Upper lobe of left lung (tissue), 6 donors: ENCODE measurements around the gene SPTBN1. TPM values are rescaled to one million over a fixed set of nuclear protein-coding genes. Genes with fewer than 3 reads are reported as not detected.

Experiments used
- ATAC-seq, 2 donors: fragments of 200-7000 bp; cut with Tn5 transposase; one replicate each; pipeline ENCODE4 v1.9.1; 2022; ENCODE audit warnings: mild to moderate bottlenecking in 2 of 2, moderate library complexity in 2 of 2; ENCODE audit not compliant: low FRiP score in 2 of 2
- DNase-seq, 2 donors: peaks; one replicate each; pipeline ENCODE4 v3.0.0-alpha.2; 2019 to 2020
- H3K27ac ChIP-seq, 4 donors: fragments of 200-600 bp; sonication (generic); one replicate each; pipeline ENCODE4 v1.5.1; 2016 to 2019
- H3K27me3 ChIP-seq, 4 donors: fragments of 200-600 bp; sonication (generic); one replicate each; pipeline ENCODE4 v1.5.1; 2017 to 2019
- H3K36me3 ChIP-seq, 4 donors: fragments of 200-600 bp; sonication (generic); one replicate each; pipeline ENCODE4 v1.5.1; 2016 to 2019
- H3K4me1 ChIP-seq, 4 donors: fragments of 200-600 bp; sonication (generic); one replicate each; pipeline ENCODE4 v1.5.1; 2018 to 2019
- H3K4me3 ChIP-seq, 4 donors: fragments of 200-600 bp; sonication (generic); one replicate each; pipeline ENCODE4 v1.5.1; 2017 to 2019; ENCODE audit warnings: mild to moderate bottlenecking in 2 of 4, moderate library complexity in 1 of 4
- H3K9me3 ChIP-seq, 4 donors: fragments of 200-600 bp; sonication (generic); one replicate each; pipeline ENCODE4 v1.5.1; 2018 to 2019
- EP300 ChIP-seq, 4 donors: sonication (generic); formaldehyde crosslinking; IDR thresholded peaks; one replicate each; pipeline ENCODE4 v1.5.1; 2017; ENCODE audit warnings: antibody characterized with exemption in 4 of 4, control low read depth in 2 of 4
- POLR2A ChIP-seq, 4 donors: fragments of 450-650 bp; IDR thresholded peaks; one replicate each; pipeline ENCODE4 v1.5.1; 2016 to 2017; ENCODE audit warnings: antibody characterized with exemption in 4 of 4, mild to moderate bottlenecking in 2 of 4
- POLR2AphosphoS5 ChIP-seq, 2 donors: sonication (generic); formaldehyde crosslinking; IDR thresholded peaks; one replicate each; pipeline ENCODE4 v1.5.1; 2017; ENCODE audit warnings: antibody characterized with exemption in 2 of 2
- WGBS, 2 donors: methylation state at CpG; one replicate each; pipeline ENCODE4 v1.1.5; 2017 to 2018; 5-methylcytosine and 5-hydroxymethylcytosine counted together
- total RNA-seq, 6 donors: library from RNA; depleted of rRNA in 4 of 6; stranded (reverse); fragments of >200 nt in 4 of 6; gene quantifications; one replicate each; pipeline versions ENCODE4 v1.1.0 to v1.2.1, GENCODE V29; 2016 to 2021
- TF ChIP-seq, protein P1 (sequence below), 6 experiments: fragments of 450-650 bp in 4 of 6; fragments of 200-600 bp in 2 of 6; sonication (generic) in 2 of 6; IDR thresholded peaks; one replicate each; pipeline ENCODE4 v1.5.1; 2016 to 2019; ENCODE audit warnings: antibody characterized with exemption in 6 of 6
- donor health status: DM: no; HTN: no; CAD: no; lungs with moderate emphysema.
- donor health status: DM: no; HTN: yes; CAD: no; lungs with severe emphysema.

SPTBN1 gene
- total RNA-seq, 6 donors from 2014 or later: 449 to 911 (median 654) TPM

DNA sequence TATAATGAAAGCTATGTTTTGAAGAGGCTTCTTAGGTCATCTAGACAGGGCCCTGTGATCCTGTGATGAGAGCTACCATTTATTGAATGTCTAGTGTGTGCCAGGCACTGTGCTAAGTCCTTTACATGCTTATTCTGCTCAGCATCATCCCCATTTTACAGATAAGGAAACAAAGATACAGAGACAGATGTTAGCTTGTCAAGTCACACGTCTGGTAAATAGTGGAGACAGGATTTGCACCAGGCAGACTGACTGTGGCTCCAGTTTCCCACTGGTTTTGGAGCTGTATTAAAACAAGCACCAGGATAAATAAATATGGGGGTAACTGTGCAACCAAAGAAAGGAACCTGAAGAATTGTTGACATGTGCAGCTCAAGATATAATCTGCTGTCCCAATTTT lies 248.1 kb downstream of the SPTBN1 start:
- Histone ChIP-seq H3K4me3 (no peak overlapping the region), H3K9me3 (no peaks in the 10 kb centered on the region), H3K27me3 (peaks cover 0 to 4% (median 0%) of the 10 kb centered on the region in 4 donors), H3K4me1 (peaks cover 0 to 16% (median 3%) of the 10 kb centered on the region in 4 donors), H3K27ac (peak overlapping the region in 1 of 4 donors; percentile 20), H3K36me3 (no peaks in the 10 kb centered on the region)
- DNase-seq (no peak), ATAC-seq (no peak)
- WGBS, 2 donors: 62 to 67% methylated on average over 1 of the region's 1 CpG
- TF ChIP-seq EP300 (IDR thresholded peaks at IDR 0.05) (no peak), POLR2A (IDR thresholded peaks at IDR 0.05) (no peak), POLR2AphosphoS5 (IDR thresholded peaks at IDR 0.05) (no peak)
- TF ChIP-seq, protein P1, sequence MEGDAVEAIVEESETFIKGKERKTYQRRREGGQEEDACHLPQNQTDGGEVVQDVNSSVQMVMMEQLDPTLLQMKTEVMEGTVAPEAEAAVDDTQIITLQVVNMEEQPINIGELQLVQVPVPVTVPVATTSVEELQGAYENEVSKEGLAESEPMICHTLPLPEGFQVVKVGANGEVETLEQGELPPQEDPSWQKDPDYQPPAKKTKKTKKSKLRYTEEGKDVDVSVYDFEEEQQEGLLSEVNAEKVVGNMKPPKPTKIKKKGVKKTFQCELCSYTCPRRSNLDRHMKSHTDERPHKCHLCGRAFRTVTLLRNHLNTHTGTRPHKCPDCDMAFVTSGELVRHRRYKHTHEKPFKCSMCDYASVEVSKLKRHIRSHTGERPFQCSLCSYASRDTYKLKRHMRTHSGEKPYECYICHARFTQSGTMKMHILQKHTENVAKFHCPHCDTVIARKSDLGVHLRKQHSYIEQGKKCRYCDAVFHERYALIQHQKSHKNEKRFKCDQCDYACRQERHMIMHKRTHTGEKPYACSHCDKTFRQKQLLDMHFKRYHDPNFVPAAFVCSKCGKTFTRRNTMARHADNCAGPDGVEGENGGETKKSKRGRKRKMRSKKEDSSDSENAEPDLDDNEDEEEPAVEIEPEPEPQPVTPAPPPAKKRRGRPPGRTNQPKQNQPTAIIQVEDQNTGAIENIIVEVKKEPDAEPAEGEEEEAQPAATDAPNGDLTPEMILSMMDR (IDR thresholded peaks at IDR 0.05): no peak

DNA sequence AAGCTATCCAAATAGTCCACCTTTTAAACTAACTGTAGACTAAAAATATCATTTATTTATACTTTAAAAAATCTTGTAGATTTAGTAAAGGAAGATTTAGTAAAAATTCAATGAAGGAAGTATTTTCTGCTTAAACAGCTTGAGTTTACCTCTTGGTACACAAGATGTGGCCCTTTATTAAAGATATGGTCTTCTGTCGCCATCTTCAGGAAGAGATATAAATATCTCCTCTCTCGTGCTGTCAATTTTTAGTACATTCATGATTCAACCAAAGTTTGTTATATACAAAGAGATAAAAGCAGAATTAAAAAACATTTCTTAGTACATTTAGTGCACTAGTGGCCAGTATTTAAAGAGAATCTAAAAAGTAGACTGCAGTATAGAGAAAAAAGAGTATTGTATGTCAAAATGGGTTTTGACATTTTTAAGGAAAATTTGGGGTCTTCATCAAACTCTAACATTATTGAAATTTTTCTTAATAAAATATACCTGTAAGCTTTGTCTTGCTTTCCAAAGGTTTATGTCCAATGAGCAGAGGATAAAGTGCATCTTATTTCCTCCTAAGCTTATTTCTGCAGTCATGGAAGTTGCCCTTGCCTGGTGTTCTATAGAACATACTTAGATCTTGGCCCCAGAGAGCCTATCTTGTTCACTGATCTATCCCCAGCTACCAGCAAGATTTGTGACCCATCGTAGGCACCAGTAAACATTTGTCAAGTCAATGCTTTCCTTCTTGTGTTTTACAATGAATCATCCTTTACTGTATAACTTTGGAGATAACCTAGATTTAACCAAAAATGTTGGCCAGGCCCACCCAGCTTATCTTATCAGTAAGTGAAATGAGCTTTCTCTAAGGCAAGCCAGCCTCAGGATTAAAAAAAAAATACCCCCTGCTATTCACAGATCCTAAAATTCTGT lies 248.8 kb downstream of the SPTBN1 start:
- ATAC-seq: peak in 1 of 2 donors; percentile 78

DNA sequence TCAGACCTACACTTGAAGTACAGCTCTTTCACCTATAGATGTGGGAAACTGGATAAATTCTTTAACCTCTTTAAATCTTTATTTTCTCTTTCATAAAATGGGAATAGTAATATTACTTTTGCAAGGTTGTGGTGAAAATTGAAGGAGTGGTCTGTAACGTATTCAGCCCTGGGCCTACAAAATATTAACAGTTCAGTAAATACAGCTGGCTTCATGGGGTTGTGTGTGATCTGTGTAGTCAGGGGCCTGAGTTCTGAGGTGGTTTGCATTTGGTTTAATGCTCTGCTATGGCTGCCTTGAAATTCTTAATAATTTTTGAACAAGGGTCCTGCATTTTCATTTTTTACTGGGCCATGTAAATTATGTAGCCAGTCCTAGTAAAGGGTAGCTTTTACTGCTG lies 250.5 kb downstream of the SPTBN1 start:
- WGBS, 2 donors: 84 to 96% methylated on average over 1 of the region's 1 CpG
- TF ChIP-seq EP300 (IDR thresholded peaks at IDR 0.05) (no peak), POLR2AphosphoS5 (IDR thresholded peaks at IDR 0.05) (no peak), POLR2A (IDR thresholded peaks at IDR 0.05) (no peak)
- TF ChIP-seq, protein P1 (IDR thresholded peaks at IDR 0.05): no peak
- no peak for DNase-seq

More for the DNA sequence above, 248.8 kb downstream of the SPTBN1 start:
- TF ChIP-seq, protein P1 (IDR thresholded peaks at IDR 0.05): peak; percentile 41 to 78 (median 48)
- no peak for TF ChIP-seq POLR2A (IDR thresholded peaks at IDR 0.05)
- Histone ChIP-seq H3K27me3 (peaks cover 0 to 4% (median 0%) of the 10 kb centered on the region in 4 donors), H3K4me1 (peaks cover 0 to 21% (median 3%) of the 10 kb centered on the region in 4 donors), H3K9me3 (no peaks in the 10 kb centered on the region), H3K27ac (peak overlapping the region in 1 of 4 donors; percentile 20), H3K4me3 (no peak overlapping the region), H3K36me3 (no peaks in the 10 kb centered on the region)
- 4% methylated on average over 3 of the region's 3 CpGs for WGBS, 2 donors
- no peak for DNase-seq

DNA sequence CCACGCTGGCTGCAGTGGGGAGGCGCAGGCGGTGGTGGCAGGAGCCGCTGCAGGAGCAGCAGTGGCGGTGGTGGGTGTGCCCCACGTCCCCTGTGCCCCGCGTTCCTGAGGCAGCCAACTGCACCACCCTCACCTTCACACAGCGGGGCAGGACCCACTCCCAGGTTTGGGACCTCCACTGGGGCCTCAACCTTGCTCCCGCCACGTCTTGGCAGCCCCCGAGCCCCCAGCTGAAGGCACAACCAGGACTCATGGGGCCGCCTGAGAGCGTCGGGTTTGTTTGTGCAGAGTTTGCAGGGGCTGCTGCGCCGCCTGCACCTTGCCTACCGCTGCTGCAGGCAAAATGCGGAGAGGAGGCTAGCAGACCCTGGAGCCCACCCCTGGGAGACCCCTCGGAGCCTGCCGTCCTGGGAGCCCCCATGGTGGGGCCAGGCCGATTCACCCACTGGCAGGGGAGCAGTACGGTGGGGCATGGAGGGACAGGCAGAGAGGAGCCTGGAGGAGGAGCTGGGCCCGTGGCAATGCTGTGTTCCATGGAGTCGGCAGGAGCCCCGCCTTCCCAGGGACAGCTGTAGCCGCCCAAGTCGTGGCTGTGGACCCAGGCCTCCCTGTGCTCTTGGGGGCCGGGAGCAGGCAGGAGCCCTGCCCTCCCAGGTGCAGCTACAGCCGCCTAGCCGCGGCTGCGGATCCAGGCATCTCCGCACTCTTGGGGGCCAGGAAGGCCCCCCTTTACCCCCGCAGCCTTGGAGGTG lies 252.6 kb downstream of the SPTBN1 start:
- WGBS, 2 donors: 26 to 28% methylated on average over 8 to 31 of the region's 35 CpGs
- Histone ChIP-seq H3K36me3 (no peaks in the 10 kb centered on the region), H3K9me3 (no peaks in the 10 kb centered on the region), H3K27me3 (peaks cover 0 to 4% (median 0%) of the 10 kb centered on the region in 4 donors), H3K27ac (peak overlapping the region in 1 of 4 donors; percentile 55), H3K4me1 (peaks cover 0 to 21% (median 3%) of the 10 kb centered on the region in 4 donors), H3K4me3 (peak overlapping the region in 3 of 4 donors; percentile 37 to 56 (median 52))
- TF ChIP-seq POLR2AphosphoS5 (IDR thresholded peaks at IDR 0.05) (no peak), EP300 (IDR thresholded peaks at IDR 0.05) (no peak), POLR2A (IDR thresholded peaks at IDR 0.05) (no peak)
- TF ChIP-seq, protein P1 (IDR thresholded peaks at IDR 0.05): no peak
- DNase-seq: peak; percentile 59 to 83
- ATAC-seq: peak; percentile 81 to 88

More for the DNA sequence above, 250.5 kb downstream of the SPTBN1 start:
- ATAC-seq: no peak
- H3K36me3 ChIP-seq: no peaks in the 10 kb centered on the region
- no peaks in the 10 kb centered on the region for H3K9me3 ChIP-seq
- H3K27me3 ChIP-seq: peaks cover 0 to 4% (median 0%) of the 10 kb centered on the region in 4 donors
- H3K27ac ChIP-seq: no peak overlapping the region
- peaks cover 0 to 21% (median 3%) of the 10 kb centered on the region in 4 donors for H3K4me1 ChIP-seq
- no peak overlapping the region for H3K4me3 ChIP-seq
